ENCODE results near the gene LPAR1. TPM values are rescaled to one million over a fixed set of nuclear protein-coding genes. Genes with fewer than 3 reads are reported as not detected.

The LPAR1 gene
- total and polyA plus RNA-seq, 10 of the 15 experiments (the other 5 are each of a cell fraction or from before 2014, with no cell fraction given): 3.3 to 12.9 (median 8.4) TPM

- H3K36me3 ChIP-seq (ENCODE audit: control insufficient read depth in 2 of 2, insufficient read depth in 2 of 2, low read length in 1 of 2): no peaks in the 10 kb centered on the region
- H2AFZ ChIP-seq (ENCODE audit: control insufficient read depth, low read depth, low read length): no peak overlapping the region
- H3K9me3 ChIP-seq (replicated peaks; ENCODE audit: control insufficient read depth, insufficient read depth, low read length): no peaks in the 10 kb centered on the region
- DNase-seq (ENCODE audit: low read depth, low spot score) (no peak), ATAC-seq (peak; percentile 59), FAIRE-seq (no peak)
- H3K4me1 ChIP-seq (ENCODE audit: control insufficient read depth, insufficient read depth, low read length): no peaks in the 10 kb centered on the region
- ChIA-PET POLR2A (interaction anchor here (0.6 to 1.5 kb wide), 5 partner anchors 11 to 188 kb away, joined by 3 to 11 read pairs (median 7); no protein-coding TSS in a partner anchor), CTCF (interaction anchor here (0.7 to 1.2 kb wide), 2 partner anchors 11 to 14 kb away, joined by 3 to 4 read pairs; no protein-coding TSS in a partner anchor), RAD21 (ENCODE audit: unreplicated experiment) (interaction anchor here (1.1 kb wide), 1 partner anchor 26 kb away, joined by 3 read pairs; no protein-coding TSS in a partner anchor), SMC1A (ENCODE audit: uncharacterized antibody, unreplicated experiment) (interaction anchor here (1.4 to 2.3 kb wide), 2 partner anchors 11 to 23 kb away, joined by 5 to 8 read pairs; no protein-coding TSS in a partner anchor)
- H3K9ac ChIP-seq (ENCODE audit: control insufficient read depth, insufficient read depth, low read length): no peak overlapping the region
- no peak overlapping the region for H3K27ac ChIP-seq (ENCODE audit: control insufficient read depth, insufficient read depth)
- H4K20me1 ChIP-seq (ENCODE audit: control insufficient read depth, insufficient read depth): no peaks in the 10 kb centered on the region
- H3K4me3 ChIP-seq: no peak overlapping the region
- TF ChIP-seq MXI1 (IDR thresholded peaks at IDR 0.05; ENCODE audit: low read depth, low read length): no peak
- TF ChIP-seq PRDM15 (CRISPR knock-in tag; IDR thresholded peaks at IDR 0.05): no peak
- no peak for TF ChIP-seq YY1 (IDR thresholded peaks at IDR 0.05; ENCODE audit: low read depth, low read length)
- no peak for TF ChIP-seq TCF3 (IDR thresholded peaks at IDR 0.05; ENCODE audit: borderline replicate concordance, insufficient read depth, low read depth, low read length)
- TF ChIP-seq TBL1XR1 (IDR thresholded peaks at IDR 0.05; ENCODE audit: low read depth, low read length): no peak
- TF ChIP-seq CBFB (IDR thresholded peaks at IDR 0.05; ENCODE audit: low read depth): no peak
- intact Hi-C loops (cut with micrococcal nuclease; ENCODE audit: unreplicated experiment) (no loop called here), in situ Hi-C loops (cut with MboI) (no loop called here)
- H3K79me2 ChIP-seq (ENCODE audit: control insufficient read depth, insufficient read depth, low read length): no peaks in the 10 kb centered on the region
- no peak overlapping the region for H3K4me2 ChIP-seq (ENCODE audit: control insufficient read depth, insufficient read depth)
- 5% methylated on average over 1 of the region's 1 CpG for WGBS (ENCODE audit: insufficient coverage, insufficient replicate concordance, low lambda C conversion rate, missing lambda C conversion rate)
- no TSS peak for BruUV-seq (replicated peaks)
- no peaks in the 10 kb centered on the region for H3K27me3 ChIP-seq (replicated peaks in 1 of 2; ENCODE audit: control insufficient read depth in 2 of 2, insufficient read depth in 2 of 2, low read length in 1 of 2)
These were observed 32.4 kb downstream of the LPAR1 start for GRCh38 chr9:111005746-111006470.

Data from GM12878 (cell line).